ENCODE measurements around the gene PDGFA.

- TF ChIP-seq EZH2 (IDR thresholded peaks at IDR 0.05) (no peak), POLR2AphosphoS5 (IDR thresholded peaks at IDR 0.05; ENCODE audit: borderline replicate concordance, low read depth, low read length) (no peak)
Measured at GRCh38 chr7:524800-525199, 5.2 kb upstream of the PDGFA start.

Measured in SK-N-MC (cell line).